Keratinocyte (primary cell): Measurements from ENCODE around the gene CHAF1A. TPM values are rescaled to one million over a fixed set of nuclear protein-coding genes. Genes with fewer than 3 reads are reported as not detected.

Experiments
- DNase-seq: peaks from one replicate; pipeline ENCODE4 v3.0.0-alpha.2; 2011; ENCODE audit warnings: low read depth, missing footprints, low spot score
- FAIRE-seq: peaks from 2 replicates; lab custom pipeline; 2011; peaks lifted over from hg19 to GRCh38; lab: Jason Lieb, UNC
- H2AFZ ChIP-seq: 2 replicates; pipeline ENCODE4 v1.6.0; 2012; ENCODE audit warnings: low read length, control low read depth, inconsistent platforms; ENCODE audit not compliant: control insufficient read depth
- H3K27ac ChIP-seq: 2 replicates; pipeline ENCODE4 v1.5.1; 2011; ENCODE audit warnings: low read length; ENCODE audit not compliant: control insufficient read depth, insufficient read depth
- H3K27me3 ChIP-seq: 3 replicates; pipeline ENCODE4 v1.6.0; 2011; ENCODE audit warnings: low read length; ENCODE audit not compliant: control insufficient read depth, insufficient read depth; ENCODE audit errors: extremely low read depth
- H3K36me3 ChIP-seq, 2 experiments: 2 replicates in 1 of 2; 3 replicates in 1 of 2; pipeline ENCODE4 v1.5.1; 2011; ENCODE audit warnings: low read length in 2 of 2, mild to moderate bottlenecking in 1 of 2; ENCODE audit not compliant: control insufficient read depth in 2 of 2, insufficient read depth in 2 of 2; ENCODE audit errors: extremely low read depth in 1 of 2
- H3K4me1 ChIP-seq: 3 replicates; pipeline ENCODE4 v1.5.1; 2011; ENCODE audit warnings: low read length; ENCODE audit not compliant: control insufficient read depth, insufficient read depth; ENCODE audit errors: extremely low read depth
- H3K4me2 ChIP-seq: 3 replicates; pipeline ENCODE4 v1.6.0; 2011; ENCODE audit warnings: low read depth, low read length; ENCODE audit not compliant: control insufficient read depth, insufficient read depth; ENCODE audit errors: extremely low read depth
- H3K4me3 ChIP-seq, 3 experiments: fragments of 200-600 bp in 1 of 3; sonication (generic) in 1 of 3; 2 replicates in 2 of 3; 3 replicates in 1 of 3; pipeline ENCODE4 v1.5.1; 2011 to 2016; ENCODE audit warnings: low read length in 3 of 3, mild to moderate bottlenecking in 3 of 3, control low read depth in 2 of 3, inconsistent platforms in 1 of 3, low read depth in 1 of 3, mixed read lengths in 1 of 3, mixed run types in 1 of 3, moderate library complexity in 1 of 3; ENCODE audit not compliant: control insufficient read depth in 2 of 3, insufficient read depth in 2 of 3; ENCODE audit errors: extremely low read depth in 1 of 3
- H3K79me2 ChIP-seq: 2 replicates; pipeline ENCODE4 v1.6.0; 2012; ENCODE audit warnings: low read length; ENCODE audit not compliant: control insufficient read depth, insufficient read depth
- H3K9ac ChIP-seq: 3 replicates; pipeline ENCODE4 v1.6.0; 2011; ENCODE audit warnings: low read length; ENCODE audit not compliant: control insufficient read depth, insufficient read depth; ENCODE audit errors: extremely low read depth
- H3K9me1 ChIP-seq: 3 replicates; pipeline ENCODE4 v1.6.0; 2011; ENCODE audit warnings: low read length; ENCODE audit not compliant: control insufficient read depth, insufficient read depth; ENCODE audit errors: extremely low read depth
- H3K9me3 ChIP-seq: 2 replicates; pipeline ENCODE4 v1.5.1; 2012; ENCODE audit warnings: low read depth, low read length; ENCODE audit not compliant: control insufficient read depth
- H4K20me1 ChIP-seq: 3 replicates; pipeline ENCODE4 v1.6.0; 2011; ENCODE audit warnings: low read length; ENCODE audit not compliant: control insufficient read depth, insufficient read depth; ENCODE audit errors: extremely low read depth
- EZH2 ChIP-seq: IDR thresholded peaks from one replicate; pipeline ENCODE4 v1.6.1; 2012; ENCODE audit warnings: inconsistent platforms, mild to moderate bottlenecking, low read length, moderate library complexity
- dilution Hi-C: fragments of 300-500 bp; cut with MboI; formaldehyde crosslinking; loops from one replicate; pipeline ENCODE4 v1.7.0; 2020; ENCODE audit warnings: low sequenced_read_pairs; ENCODE audit not compliant: extremely low pct_ligation_motif_present
- polyA plus RNA-seq, 5 experiments: library from polyadenylated mRNA; depleted of rRNA in 3 of 5; stranded (reverse) in 3 of 5; stranded (forward) in 1 of 5; unstranded in 1 of 5; fragments of >200 nt; gene quantifications; 1 replicate in 1 of 5; 2 replicates in 3 of 5; 3 replicates in 1 of 5; pipeline versions ENCODE4 v1.2.1 to v1.2.3, GENCODE V29; 2011 to 2012; ENCODE audit warnings: missing spikeins in 2 of 5, low read depth in 1 of 5, low replicate concordance in 1 of 5
- TF ChIP-seq, protein P1 (sequence below), 3 experiments: IDR thresholded peaks in 1 of 3; conservative IDR thresholded peaks in 1 of 3; optimal IDR thresholded peaks in 1 of 3; 2 replicates in 2 of 3; 3 replicates in 1 of 3; pipeline versions ENCODE3 to v1.5.1; 2011; ENCODE audit warnings: low read length in 3 of 3, mild to moderate bottlenecking in 3 of 3, moderate library complexity in 2 of 3, control low read depth in 1 of 3, inconsistent platforms in 1 of 3; ENCODE audit not compliant: insufficient read depth in 2 of 3; ENCODE audit errors: extremely low read depth in 1 of 3

The CHAF1A gene
- polyA plus RNA-seq, 1 donor (not counting 4 experiments of a cell fraction or from before 2014, with no cell fraction given) = 10.6 TPM

DNA sequence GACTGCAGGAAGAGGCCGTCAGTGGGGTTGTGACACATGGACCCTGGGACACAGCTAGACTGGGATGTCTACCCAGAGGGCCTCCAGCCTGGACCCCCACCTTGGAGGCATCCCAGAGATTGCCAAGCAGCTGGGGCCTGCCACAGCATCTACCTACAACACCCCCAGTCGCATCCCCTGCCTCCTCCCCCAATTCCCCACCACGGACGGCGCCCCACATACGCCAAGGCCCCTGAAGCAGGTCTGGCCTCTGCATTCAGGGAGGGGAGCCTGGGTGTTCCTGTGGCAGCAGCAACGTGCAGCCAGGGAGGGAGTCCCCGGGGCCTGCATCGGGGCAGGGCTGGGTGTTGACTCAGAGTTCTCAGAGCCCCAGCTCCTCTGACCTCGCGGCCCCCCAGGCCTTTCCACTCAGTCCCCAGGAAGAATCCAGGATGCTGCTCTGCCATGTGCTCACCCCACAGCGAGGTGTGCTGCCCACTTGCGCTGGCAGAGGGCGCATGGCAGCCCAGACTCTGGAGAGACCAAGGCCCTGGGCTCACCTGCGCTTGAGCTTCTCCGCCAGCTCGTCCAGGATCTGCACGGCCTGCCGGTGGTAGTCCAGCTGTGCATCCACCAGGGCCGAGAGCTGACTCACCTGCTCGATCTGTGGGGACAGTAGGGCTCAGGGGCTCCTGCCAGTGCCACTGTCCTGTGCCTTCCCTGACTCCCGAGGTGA, 39.5 kb upstream of the CHAF1A start:
- Histone ChIP-seq H4K20me1 (no peaks in the 10 kb centered on the region), H3K9me1 (no peaks in the 10 kb centered on the region), H3K4me1 (no peaks in the 10 kb centered on the region), H3K4me2 (no peak overlapping the region), H3K36me3 (peaks cover 31 to 46% of the 10 kb centered on the region in 2 experiments), H3K9ac (no peak overlapping the region), H3K4me3 (no peak overlapping the region), H3K9me3 (no peaks in the 10 kb centered on the region), H3K27ac (no peak overlapping the region), H3K27me3 (no peaks in the 10 kb centered on the region), H2AFZ (no peak overlapping the region), H3K79me2 (peaks cover 12% of the 10 kb centered on the region)
- FAIRE-seq (no peak), DNase-seq (no peak)
- dilution Hi-C loops = no loop called here
- no peak for TF ChIP-seq EZH2
- TF ChIP-seq, protein P1, sequence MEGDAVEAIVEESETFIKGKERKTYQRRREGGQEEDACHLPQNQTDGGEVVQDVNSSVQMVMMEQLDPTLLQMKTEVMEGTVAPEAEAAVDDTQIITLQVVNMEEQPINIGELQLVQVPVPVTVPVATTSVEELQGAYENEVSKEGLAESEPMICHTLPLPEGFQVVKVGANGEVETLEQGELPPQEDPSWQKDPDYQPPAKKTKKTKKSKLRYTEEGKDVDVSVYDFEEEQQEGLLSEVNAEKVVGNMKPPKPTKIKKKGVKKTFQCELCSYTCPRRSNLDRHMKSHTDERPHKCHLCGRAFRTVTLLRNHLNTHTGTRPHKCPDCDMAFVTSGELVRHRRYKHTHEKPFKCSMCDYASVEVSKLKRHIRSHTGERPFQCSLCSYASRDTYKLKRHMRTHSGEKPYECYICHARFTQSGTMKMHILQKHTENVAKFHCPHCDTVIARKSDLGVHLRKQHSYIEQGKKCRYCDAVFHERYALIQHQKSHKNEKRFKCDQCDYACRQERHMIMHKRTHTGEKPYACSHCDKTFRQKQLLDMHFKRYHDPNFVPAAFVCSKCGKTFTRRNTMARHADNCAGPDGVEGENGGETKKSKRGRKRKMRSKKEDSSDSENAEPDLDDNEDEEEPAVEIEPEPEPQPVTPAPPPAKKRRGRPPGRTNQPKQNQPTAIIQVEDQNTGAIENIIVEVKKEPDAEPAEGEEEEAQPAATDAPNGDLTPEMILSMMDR (optimal IDR thresholded peaks at IDR 0.05 in 1 of 3, IDR thresholded peaks at IDR 0.05 in 1 of 3, conservative IDR thresholded peaks at IDR 0.05 in 1 of 3; ENCODE audit: extremely low read depth in 1 of 3, insufficient read depth in 2 of 3, low read length in 3 of 3) = peak; percentile 22 to 49 (median 25)

DNA sequence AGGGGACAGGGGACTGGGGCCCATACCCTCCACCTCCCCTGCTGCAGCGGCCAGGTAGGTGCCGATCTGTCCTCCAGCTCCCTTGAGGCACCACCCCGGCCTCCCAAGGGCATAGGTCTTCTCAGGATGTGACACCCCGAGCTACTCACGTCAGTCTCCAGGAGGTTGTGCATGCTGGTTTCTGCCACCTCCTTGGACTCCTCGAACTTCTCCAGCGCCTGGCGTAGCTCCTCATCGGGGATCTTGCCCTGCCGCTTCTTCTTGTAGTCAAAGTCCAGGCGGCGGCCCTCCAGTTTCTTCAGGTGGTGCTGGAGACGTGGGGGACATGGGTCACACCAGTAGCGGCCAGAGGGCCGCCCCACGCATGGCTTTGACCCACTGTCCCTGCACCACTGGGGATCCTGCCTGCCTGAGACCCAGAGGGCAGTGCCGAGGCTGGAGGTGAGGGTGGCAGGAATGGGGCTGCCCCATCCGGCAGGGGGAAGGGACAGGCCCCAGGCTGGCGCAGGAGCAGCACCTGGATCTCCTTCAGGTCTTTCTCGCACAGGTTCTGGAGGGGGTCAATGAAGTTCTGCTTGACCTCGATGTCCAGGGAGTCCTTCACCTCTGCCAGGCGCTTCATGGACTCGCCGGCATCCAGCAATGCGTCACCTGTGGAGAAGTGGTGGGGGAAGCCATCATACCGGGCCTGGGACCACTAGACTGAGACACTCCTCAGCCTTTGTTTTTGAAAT, 38.7 kb upstream of the CHAF1A start:
- Histone ChIP-seq H2AFZ (no peak overlapping the region), H3K27ac (no peak overlapping the region), H3K4me2 (no peak overlapping the region), H3K27me3 (no peaks in the 10 kb centered on the region), H3K9me3 (no peaks in the 10 kb centered on the region), H4K20me1 (no peaks in the 10 kb centered on the region), H3K4me3 (no peak overlapping the region), H3K4me1 (peaks cover 7% of the 10 kb centered on the region), H3K79me2 (peaks cover 19% of the 10 kb centered on the region), H3K9me1 (no peaks in the 10 kb centered on the region), H3K36me3 (peaks cover 34 to 46% of the 10 kb centered on the region in 2 experiments), H3K9ac (no peak overlapping the region)
- dilution Hi-C loops = no loop called here
- no peak for FAIRE-seq
- TF ChIP-seq EZH2 = no peak
- TF ChIP-seq, protein P1 (optimal IDR thresholded peaks at IDR 0.05 in 1 of 3, IDR thresholded peaks at IDR 0.05 in 1 of 3, conservative IDR thresholded peaks at IDR 0.05 in 1 of 3; ENCODE audit: extremely low read depth in 1 of 3, insufficient read depth in 2 of 3, low read length in 3 of 3) = no peak
- DNase-seq = no peak
